Measurements from ENCODE around the gene TANGO2. TPM values are rescaled to one million over a fixed set of nuclear protein-coding genes. Genes with fewer than 3 reads are reported as not detected.

The TANGO2 gene
- total RNA-seq, 1 donor from 2014 or later, result 12.5 TPM

- DNase-seq (ENCODE audit: low spot score) (no peak), ATAC-seq (no peak)
Measured at GRCh38 chr22:19994851-19995610, 25.9 kb upstream of the TANGO2 start.

GRCh38 chr22:19995611-19996339, 25.1 kb upstream of the TANGO2 start:
- ATAC-seq, result no peak
- DNase-seq (ENCODE audit: low spot score), result no peak

DNA sequence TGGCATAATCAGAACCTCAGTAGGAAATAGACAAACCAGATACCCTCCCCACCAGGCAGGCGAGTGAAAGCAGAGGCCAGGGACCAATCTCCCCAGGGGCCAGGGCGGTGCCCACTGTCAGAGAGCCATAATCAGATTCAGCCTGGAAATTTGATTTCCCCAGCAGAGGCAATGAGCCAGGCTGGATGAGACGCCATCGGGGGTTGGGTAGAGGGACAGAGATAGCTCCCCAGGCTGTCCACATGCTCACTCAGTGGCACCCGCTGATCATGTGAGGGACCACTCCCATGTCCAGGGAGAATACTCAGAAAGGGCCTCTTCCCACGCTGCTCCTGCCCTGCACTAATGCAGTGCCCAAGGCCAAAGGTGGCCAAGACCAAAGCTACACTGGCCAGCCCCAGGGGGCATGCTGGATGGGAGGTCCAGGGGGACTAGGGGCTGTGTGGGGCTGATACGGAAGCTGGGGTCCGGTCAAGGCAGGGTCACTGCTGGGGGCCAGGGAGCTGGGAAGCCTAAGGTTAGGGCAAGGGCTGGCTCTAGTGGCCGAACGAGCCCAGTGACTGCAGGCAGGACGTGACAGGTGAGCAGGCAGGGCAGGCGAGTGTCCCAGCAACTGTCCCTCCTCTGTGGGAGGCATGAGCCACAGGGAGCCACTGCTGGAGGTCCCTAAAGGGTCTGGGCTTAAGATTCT, 24.1 kb upstream of the TANGO2 start:
- ATAC-seq, result no peak
- no peak for DNase-seq (ENCODE audit: low spot score)

DNA sequence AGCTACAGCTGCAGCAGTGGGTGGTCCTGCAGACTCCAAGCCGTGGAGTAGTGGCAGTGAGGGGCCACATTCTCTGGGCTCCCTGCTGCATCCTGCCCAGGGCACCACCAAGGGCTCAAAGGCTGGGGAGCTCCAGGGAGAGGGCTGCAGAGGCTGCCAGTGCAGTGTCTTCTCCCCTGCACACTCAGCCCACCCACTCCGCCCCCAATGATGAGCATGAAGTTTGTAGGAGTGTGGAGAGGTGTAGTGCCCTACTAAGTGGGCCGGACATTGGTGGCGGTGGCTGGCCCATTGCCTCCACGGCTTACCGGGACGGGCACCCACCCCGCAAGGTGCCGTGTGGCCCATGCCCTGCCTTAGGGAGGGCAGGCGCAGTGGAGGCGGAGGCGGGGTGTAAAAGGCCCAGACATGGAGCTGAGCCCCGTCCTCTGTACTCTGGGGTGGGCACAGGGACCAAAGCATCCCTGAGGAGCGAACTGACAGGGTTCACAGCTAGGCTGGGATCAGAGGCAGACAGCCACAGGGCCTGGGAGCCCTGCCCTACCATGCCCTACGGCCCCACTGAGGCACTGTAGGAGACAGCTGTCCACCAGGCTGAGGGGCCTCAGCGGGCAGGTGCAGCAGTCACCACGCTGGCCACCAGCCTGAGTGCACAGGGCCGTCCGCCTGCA, 23.2 kb upstream of the TANGO2 start:
- DNase-seq (ENCODE audit: low spot score) (no peak), ATAC-seq (no peak)

GRCh38 chr22:19998232-19998951, 22.5 kb upstream of the TANGO2 start:
- no peak for ATAC-seq
- DNase-seq (ENCODE audit: low spot score), result no peak

DNA sequence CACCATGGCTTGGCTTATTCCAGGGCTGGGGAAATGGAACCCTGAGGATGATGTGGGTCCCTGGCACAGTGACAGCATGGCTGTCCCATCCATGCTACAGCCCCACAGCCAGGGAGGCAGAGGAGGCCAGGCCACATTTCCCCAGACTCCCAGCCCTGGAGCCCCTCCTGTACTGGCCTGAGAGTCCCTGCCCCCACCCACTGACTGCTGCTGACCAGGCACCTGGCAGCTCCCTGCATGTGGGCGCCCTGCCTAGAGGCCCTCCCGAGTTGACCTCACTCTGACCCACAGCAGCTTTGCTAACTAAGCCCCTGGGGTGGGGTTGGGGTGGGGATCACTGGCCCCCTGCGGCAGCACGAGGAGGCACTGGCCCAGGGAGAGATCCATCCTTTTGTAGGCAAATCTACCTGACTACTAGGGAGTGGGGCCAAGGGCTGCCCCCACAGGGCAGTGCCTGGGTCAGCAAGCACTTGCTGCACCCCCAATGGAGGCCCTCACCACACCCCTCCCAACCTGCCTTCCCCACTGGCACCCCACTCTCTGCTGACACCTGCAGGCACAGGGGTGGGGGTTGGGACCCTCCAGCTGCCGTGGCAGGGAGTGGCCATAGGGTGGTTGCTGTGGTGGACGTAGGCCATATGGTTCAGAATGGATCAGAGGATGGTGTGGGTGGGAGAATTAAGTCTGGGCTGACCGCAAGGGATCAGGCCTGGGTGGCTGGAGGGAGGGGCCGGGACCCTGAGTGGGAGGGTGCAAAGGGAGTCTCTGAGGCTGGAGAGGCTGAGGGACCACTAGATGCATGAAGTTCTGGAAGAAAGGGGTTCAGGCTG, 21.7 kb upstream of the TANGO2 start:
- DNase-seq (ENCODE audit: low spot score), result no peak
- ATAC-seq, result peak; percentile 70

DNA sequence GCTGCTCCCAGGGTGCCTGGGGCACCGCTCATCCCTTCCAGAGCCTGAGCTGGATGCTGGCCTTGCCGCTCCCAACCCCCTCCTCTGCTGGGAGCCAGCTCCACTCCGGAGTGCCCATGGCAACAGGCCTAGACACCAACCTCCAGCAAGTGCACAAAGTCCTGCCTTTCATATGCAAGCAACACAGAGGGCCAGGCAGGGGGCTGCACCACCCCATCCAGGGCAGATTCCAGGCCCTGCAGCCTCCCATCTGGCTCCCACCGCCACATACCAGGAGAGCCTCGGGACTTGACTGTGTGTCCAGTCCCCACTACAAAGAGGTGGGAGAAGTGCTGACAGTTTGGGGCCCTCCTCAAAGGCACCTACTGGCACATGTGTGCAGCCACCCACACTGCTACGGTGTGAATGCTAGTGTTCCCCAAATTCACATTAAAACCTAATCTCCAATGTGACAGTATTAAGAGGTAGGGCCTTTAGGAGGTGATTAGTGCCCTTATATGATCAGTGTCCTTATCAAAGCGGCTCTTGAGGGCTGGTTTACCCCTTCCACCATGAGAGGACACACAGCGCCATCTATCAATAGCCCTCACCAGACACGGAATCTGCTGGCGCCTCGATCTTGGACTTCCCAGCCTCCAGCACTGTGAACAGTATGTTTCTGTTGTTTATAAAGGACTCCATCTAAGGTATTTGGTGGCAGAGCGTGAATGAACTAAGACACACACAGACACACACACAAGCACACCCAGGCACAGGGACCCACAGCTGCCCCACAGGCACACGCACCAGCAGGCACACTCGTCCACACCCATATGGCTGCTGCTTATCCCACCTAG, 20.4 kb upstream of the TANGO2 start:
- ATAC-seq (peak; percentile 91), DNase-seq (ENCODE audit: low spot score) (peak; percentile 81)

DNA sequence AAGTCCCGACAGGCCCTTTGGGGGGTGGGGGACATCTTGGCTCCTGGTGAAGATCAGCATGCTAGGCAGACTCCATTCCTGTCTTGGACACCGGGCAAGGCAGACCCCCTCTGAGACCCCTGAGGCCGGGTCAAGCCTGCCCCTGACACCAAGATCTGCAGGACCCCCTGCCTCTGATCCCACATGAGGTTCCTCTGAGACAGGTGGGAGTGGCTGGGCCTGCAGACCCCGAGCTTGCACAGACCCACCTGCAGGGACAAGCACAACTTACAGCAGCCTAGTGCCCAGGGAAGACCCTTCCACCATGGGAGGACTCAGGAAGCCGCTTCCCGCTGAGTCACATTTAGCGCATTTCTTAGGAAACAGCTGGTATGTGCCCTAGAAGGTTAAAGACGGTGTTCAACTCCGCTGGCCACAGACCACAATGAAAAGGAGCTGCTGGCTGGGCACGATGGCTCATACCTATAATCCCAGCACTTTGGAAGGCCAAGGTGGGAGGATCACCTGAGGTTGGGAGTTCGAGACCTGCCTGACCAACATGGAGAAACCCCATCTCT, 19.8 kb upstream of the TANGO2 start:
- no peak for DNase-seq (ENCODE audit: low spot score)
- ATAC-seq, result no peak

DNA sequence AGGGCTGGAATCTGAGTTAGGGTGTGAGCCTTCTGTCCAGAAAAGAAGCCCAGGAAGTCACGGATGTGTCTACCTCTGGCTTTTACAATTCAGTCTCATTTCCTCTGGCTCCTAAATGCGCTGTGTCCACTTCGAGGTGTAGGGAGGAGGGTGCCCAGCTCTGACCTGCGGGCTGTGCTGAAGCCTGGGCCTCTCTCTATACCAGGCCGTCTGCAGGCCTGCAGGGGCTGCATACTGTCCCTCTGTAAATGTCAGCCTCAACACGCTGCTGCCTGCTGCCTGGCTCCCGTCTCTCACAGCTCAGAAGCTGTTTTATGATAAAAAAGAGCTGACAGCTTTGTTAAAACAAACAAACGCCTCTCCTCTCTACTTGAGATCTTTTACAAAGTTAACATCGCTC, 18.8 kb upstream of the TANGO2 start:
- ATAC-seq (no peak), DNase-seq (ENCODE audit: low spot score) (no peak)

GRCh38 chr22:20002636-20003035, 18.3 kb upstream of the TANGO2 start:
- ATAC-seq, result no peak
- DNase-seq (ENCODE audit: low spot score), result no peak

GRCh38 chr22:20003304-20003703, 17.6 kb upstream of the TANGO2 start:
- ATAC-seq, result no peak
- DNase-seq (ENCODE audit: low spot score), result no peak

DNA sequence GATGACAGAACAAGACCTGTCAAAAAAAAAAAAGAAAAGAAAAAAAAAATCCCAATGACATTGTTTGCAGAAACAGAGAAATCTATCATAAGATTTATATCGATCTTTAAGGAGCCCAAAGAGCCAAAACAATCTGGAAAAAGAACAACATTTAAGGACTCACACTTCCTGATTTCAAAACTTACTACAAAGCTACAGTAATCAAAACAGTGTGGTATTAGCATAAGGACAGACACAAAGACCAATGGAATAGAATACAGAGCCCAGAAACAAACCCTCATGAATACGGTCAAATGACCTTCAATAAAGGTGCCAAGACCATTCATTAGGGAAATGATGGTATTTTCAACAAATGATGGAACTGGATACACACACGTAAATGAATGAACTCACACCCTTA, 16.4 kb upstream of the TANGO2 start:
- no peak for DNase-seq (ENCODE audit: low spot score)
- no peak for ATAC-seq

GRCh38 chr22:20008221-20008995, 12.5 kb upstream of the TANGO2 start:
- DNase-seq (ENCODE audit: low spot score) (no peak), ATAC-seq (no peak)

GRCh38 chr22:20009018-20009491, 11.9 kb upstream of the TANGO2 start:
- no peak for ATAC-seq
- no peak for DNase-seq (ENCODE audit: low spot score)

- no peak for DNase-seq (ENCODE audit: low spot score)
Measured at GRCh38 chr22:20009582-20010306, 11.2 kb upstream of the TANGO2 start.

DNA sequence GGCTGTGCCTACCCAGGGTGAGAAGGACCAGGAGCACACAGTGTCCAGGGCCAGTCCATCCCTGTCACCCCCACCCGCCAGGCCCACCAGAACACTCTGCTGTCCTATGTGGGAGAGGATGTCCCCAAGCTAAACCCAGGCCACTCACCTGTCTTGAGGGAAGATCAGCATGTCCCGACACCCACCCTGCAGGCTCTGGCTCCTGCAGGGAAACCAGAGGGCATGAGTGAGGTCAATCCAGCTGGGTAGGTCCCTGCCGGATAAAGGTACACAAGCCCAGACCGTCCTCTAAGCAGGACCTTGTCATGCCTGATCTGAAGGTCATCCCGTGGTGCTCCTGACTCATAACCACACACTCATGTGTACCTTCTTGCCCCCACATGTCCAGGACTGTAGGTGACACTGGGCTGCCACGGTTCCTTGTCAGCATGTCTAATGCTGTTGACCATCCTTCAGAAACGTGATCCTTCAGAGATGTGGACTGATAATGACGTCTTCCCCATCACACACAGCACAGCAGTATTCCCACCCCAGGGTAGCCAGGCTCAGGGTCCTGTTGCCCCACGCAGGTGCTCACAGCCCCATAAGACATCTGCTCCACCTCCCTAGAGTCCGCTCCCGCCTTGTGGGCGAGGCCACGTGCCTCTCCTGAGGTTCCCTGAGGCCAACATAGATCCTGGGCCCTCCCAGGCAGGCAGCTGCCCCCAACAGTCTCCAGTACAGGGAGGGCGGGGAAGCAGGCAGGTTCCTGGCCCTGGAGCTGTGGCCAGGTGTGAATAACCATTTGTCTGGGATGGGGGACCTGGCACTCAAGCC, 10.4 kb upstream of the TANGO2 start:
- DNase-seq (ENCODE audit: low spot score), result no peak
- ATAC-seq, result no peak

More at GRCh38 chr22:20009582-20010306, 11.2 kb upstream of the TANGO2 start:
- ATAC-seq, result no peak

Data from left lobe of liver (tissue), 2 donors.